Colonic mucosa (tissue), 4 donors: ENCODE data around the gene NOSTRIN. TPM values are rescaled to one million over a fixed set of nuclear protein-coding genes. Genes with fewer than 3 reads are reported as not detected.

ENCODE experiments used
- DNase-seq: peaks from one replicate; pipeline ENCODE4 v3.0.0-alpha.2; 2020
- H3K27ac ChIP-seq: fragments of 200-600 bp; one replicate; pipeline ENCODE4 v1.8.0; 2021
- H3K27me3 ChIP-seq: fragments of 200-600 bp; one replicate; pipeline ENCODE4 v1.8.0; 2021
- H3K36me3 ChIP-seq: fragments of 200-600 bp; one replicate; pipeline ENCODE4 v1.8.0; 2021
- H3K4me1 ChIP-seq: fragments of 200-600 bp; one replicate; pipeline ENCODE4 v1.8.0; 2021; ENCODE audit warnings: mild to moderate bottlenecking
- H3K4me3 ChIP-seq: fragments of 200-600 bp; one replicate; pipeline ENCODE4 v1.8.0; 2021
- H3K9ac ChIP-seq, 2 donors: one replicate each; pipeline ENCODE4 v1.7.0; 2013; ENCODE audit warnings: control low read depth in 2 of 2, low read depth in 2 of 2, low read length in 2 of 2
- H3K9me3 ChIP-seq: fragments of 200-600 bp; one replicate; pipeline ENCODE4 v1.8.0; 2021
- CTCF ChIP-seq: fragments of 200-600 bp; IDR thresholded peaks from one replicate; pipeline ENCODE4 v1.8.0; 2022; ENCODE audit warnings: antibody characterized with exemption, mild to moderate bottlenecking
- intact Hi-C: fragments of 100-400 bp; cut with DNase I; formaldehyde crosslinking; loops from one replicate; pipeline ENCODE4 v1.14.1; 2022
- total RNA-seq, 2 donors: library from RNA; stranded (reverse); fragmentation: NEBNext Ultra II Directional in 1 of 2; extraction: Animal tissue kit (Norgen Biotek cat#: 25700) in 1 of 2; gene quantifications; one replicate each; pipeline ENCODE4 v1.2.1, GENCODE V29; 2021
- donor health status: healthy.
- donor health status: DM: no; HTN: no; CAD: no.
- donor health status: DM: no; HTN: no; CAD: no.

Gene NOSTRIN
- total RNA-seq, 2 donors from 2014 or later, result 29.0 to 37.2 TPM

GRCh38 chr2:168804214-168804613, 1.8 kb downstream of the NOSTRIN start:
- intact Hi-C loops, result no loop called here

GRCh38 chr2:168805615-168806014, 3.2 kb downstream of the NOSTRIN start:
- no peak for DNase-seq
- intact Hi-C loops, result no loop called here
- no peak overlapping the region for H3K4me3 ChIP-seq
- H3K36me3 ChIP-seq, result no peaks in the 10 kb centered on the region
- H3K9ac ChIP-seq, result no peak overlapping the region
- no peak for TF ChIP-seq CTCF
- H3K27ac ChIP-seq, result no peak overlapping the region
- H3K4me1 ChIP-seq, result peaks cover 5% of the 10 kb centered on the region
- no peaks in the 10 kb centered on the region for H3K9me3 ChIP-seq
- no peaks in the 10 kb centered on the region for H3K27me3 ChIP-seq

More at GRCh38 chr2:168804214-168804613, 1.8 kb downstream of the NOSTRIN start:
- TF ChIP-seq CTCF, result no peak
- Histone ChIP-seq H3K9me3 (no peaks in the 10 kb centered on the region), H3K27me3 (no peaks in the 10 kb centered on the region), H3K27ac (no peak overlapping the region), H3K4me3 (no peak overlapping the region), H3K36me3 (no peaks in the 10 kb centered on the region), H3K4me1 (peaks cover 5% of the 10 kb centered on the region), H3K9ac (no peak overlapping the region)
- DNase-seq, result no peak

GRCh38 chr2:168809537-168809936, 7.1 kb downstream of the NOSTRIN start:
- Histone ChIP-seq H3K4me1 (no peaks in the 10 kb centered on the region), H3K27me3 (no peaks in the 10 kb centered on the region), H3K36me3 (no peaks in the 10 kb centered on the region), H3K9me3 (no peaks in the 10 kb centered on the region), H3K4me3 (no peak overlapping the region), H3K27ac (no peak overlapping the region), H3K9ac (no peak overlapping the region)
- intact Hi-C loops, result no loop called here
- no peak for DNase-seq
- no peak for TF ChIP-seq CTCF

DNA sequence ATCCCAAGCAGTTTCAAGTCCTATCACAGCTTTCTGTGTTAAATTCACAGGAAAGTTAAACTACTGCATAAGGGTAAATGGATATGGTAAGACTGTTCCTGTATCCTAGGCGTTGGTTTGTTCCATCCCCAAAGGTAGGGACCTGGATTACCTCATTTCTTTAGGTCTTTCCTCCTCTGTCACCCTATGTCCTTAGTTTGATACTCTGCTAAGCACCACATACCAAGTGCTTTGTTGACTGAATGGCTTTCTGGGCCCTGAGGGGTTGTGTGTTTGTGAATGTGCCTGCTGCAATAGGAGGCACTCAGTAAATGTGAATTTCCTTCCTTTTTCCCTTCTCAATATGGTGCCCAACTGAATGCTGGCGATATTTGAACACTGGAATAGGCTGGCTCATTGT, 7.8 kb downstream of the NOSTRIN start:
- H3K9ac ChIP-seq, result no peak overlapping the region
- H3K4me1 ChIP-seq, result no peaks in the 10 kb centered on the region
- no peaks in the 10 kb centered on the region for H3K36me3 ChIP-seq
- H3K27ac ChIP-seq, result no peak overlapping the region
- H3K4me3 ChIP-seq, result no peak overlapping the region
- intact Hi-C loops, result no loop called here
- TF ChIP-seq CTCF, result no peak
- no peaks in the 10 kb centered on the region for H3K27me3 ChIP-seq
- DNase-seq, result no peak
- H3K9me3 ChIP-seq, result no peaks in the 10 kb centered on the region

DNA sequence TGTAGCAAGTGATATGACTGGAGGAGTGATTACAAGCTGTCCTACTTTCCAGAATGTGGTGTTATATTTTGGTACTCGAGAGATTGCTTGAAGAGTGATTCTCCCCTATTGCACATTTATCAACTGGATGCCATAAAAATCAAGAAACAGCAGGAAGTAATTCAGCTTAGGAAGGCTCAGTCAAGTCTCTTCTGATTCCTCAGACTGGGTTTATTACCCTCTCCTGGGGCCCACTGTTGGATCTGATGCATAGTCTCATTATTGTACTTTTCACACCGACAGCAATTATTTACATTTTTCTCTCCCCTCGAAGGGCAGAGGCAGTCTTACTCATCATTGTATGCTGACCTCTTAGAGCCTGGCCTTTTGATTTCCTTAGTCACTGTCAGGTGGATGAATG, 9.3 kb downstream of the NOSTRIN start:
- no peaks in the 10 kb centered on the region for H3K4me1 ChIP-seq
- no peaks in the 10 kb centered on the region for H3K27me3 ChIP-seq
- DNase-seq, result no peak
- H3K9me3 ChIP-seq, result no peaks in the 10 kb centered on the region
- H3K4me3 ChIP-seq, result no peak overlapping the region
- no peak for TF ChIP-seq CTCF
- intact Hi-C loops, result no loop called here
- H3K9ac ChIP-seq, result no peak overlapping the region
- no peak overlapping the region for H3K27ac ChIP-seq
- H3K36me3 ChIP-seq, result no peaks in the 10 kb centered on the region

GRCh38 chr2:168814046-168814445, 11.6 kb downstream of the NOSTRIN start:
- no peak overlapping the region for H3K4me3 ChIP-seq
- no peak for DNase-seq
- intact Hi-C loops, result no loop called here
- no peaks in the 10 kb centered on the region for H3K9me3 ChIP-seq
- H3K27ac ChIP-seq, result no peak overlapping the region
- H3K4me1 ChIP-seq, result no peaks in the 10 kb centered on the region
- no peak for TF ChIP-seq CTCF
- H3K9ac ChIP-seq, result no peak overlapping the region
- H3K27me3 ChIP-seq, result no peaks in the 10 kb centered on the region
- H3K36me3 ChIP-seq, result no peaks in the 10 kb centered on the region
